Stimulated activated CD4-positive, alpha-beta T cell treated with anti-CD3 and anti-CD28 coated beads, TNF-alpha, amount 100 ng/mL, for 24 hours (primary cell): Measurements from ENCODE around the gene CTPS1.

Source experiments
- DNase-seq, 3 experiments: peaks; one replicate each; pipeline ENCODE4 v3.0.0-alpha.2; 2020; ENCODE audit warnings: low read depth in 3 of 3

CTPS1 gene, protein sequence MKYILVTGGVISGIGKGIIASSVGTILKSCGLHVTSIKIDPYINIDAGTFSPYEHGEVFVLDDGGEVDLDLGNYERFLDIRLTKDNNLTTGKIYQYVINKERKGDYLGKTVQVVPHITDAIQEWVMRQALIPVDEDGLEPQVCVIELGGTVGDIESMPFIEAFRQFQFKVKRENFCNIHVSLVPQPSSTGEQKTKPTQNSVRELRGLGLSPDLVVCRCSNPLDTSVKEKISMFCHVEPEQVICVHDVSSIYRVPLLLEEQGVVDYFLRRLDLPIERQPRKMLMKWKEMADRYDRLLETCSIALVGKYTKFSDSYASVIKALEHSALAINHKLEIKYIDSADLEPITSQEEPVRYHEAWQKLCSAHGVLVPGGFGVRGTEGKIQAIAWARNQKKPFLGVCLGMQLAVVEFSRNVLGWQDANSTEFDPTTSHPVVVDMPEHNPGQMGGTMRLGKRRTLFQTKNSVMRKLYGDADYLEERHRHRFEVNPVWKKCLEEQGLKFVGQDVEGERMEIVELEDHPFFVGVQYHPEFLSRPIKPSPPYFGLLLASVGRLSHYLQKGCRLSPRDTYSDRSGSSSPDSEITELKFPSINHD

DNA sequence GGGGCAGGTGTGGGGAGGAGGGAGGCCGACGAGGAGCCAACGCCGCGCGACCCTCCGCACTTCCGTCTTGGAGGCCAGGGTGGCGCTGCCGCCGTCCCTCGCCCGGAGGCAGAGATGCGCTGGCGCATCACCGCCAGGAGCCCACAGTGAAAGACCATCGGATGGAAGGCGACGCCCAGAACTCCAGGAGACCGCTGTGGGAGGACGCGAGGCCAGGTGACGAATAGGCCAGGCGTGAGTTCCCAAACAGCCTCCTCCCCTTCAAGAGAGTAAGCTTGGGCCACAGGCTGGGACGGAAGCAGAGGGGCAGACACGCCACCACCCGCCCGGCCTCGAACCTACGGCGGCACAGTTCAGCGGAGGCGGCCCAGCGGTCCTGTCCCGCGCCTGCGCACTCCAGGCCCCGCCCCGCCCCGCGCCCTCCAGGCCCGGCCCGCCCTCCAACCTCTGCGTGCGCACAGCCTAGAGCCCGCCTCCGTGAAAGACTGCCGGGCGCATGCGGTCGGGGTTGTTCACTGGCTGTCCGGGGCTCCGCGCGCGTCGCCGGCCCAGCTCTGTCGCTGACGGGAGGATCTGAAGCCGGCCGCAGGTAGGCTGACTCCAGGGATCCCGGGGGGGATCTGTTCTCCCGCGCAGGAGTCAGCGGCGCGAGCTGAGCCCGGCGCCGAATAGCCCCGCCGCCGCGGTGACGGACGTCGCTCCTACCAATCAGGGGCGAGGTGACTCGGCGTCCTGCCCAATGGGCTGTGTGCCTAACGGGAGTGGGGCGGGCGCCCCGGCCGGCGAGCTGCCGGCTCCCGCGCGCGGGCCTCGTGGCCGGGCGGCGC lies at the start of gene CTPS1:
Gene CTPS1, plus strand, starts transcription at position 456 of the 827 bp plus-strand sequence. CDS start 3,595 bp downstream, outside the sequence.
- DNase-seq = peak; percentile 85 to 94 (median 92)

DNA sequence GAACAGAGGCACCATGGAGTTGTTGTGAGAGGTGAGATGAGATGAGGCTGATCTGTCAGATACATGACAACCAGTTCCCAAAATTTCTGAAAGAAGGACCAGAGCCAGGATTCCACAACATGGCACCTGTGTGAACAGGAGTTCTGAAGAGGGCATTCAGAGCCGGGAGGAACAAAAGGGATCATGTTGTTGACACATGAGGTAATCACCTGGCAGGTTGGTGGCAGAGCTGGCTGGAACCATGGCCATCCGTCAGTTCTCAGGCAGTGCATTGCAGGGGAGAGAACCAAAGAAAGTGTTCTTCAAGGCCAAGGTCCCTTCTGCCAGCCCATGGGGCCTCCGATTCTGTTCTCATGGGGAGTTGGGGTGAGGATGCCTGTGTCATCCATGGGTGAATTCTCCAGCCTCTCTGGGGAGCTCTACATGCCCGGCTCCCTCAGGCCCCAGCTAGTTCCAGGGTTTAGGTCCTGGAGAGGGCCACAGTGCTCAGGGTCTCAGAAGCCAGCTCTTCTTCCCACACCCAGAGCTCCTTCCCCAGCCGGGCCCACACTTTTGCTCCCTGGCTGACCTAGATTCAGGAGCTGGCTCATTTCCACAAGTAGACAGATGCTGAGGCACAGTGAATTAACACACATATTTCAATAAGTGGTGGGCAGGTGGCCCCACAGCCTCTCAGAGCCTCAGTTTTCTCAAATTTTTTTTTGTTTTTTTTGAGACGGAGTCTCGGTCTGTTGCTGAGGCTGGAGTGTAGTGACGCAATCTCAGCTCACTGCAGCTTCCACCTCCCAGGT lies 49.1 kb upstream of the CTPS1 start:
- no peak for DNase-seq

DNA sequence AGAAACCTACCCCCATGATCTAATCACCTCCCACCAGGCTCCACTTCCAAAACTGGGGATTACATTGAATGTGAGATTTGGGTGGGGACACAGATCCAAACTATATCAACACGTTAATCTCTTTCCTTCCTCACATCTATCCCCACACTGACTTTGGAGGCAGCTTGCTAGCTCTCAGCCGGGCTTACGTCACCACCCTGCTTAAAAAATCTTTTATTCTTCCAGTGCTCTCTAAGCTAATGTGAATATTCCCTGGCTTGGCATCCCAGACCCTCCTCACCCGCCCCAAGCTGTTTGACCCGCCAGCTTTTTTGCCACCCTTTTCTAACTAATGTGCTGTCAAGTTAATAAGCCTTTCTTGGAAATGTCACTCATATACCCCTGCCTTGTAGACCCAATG lies 47.9 kb upstream of the CTPS1 start:
- DNase-seq = no peak

DNA sequence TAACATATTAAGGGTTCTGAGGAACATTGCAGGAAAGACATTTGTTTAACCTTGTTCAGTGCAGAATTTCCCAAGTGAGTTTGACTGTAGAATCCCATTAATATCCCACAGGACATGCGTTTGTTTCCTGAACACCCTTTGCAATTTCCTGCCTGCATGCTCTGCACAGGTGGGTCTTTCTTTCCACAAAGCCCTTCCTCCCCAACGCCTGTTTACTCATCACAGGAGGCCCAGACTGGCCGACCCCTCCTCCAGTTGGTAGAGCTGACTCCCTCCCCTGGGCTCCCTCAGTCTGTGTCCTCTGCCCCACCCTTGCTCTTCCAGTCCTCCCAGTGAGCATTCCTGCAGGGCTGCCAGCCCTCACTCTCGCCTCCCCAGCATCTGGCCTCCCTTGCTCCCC lies 47.5 kb upstream of the CTPS1 start:
- DNase-seq = no peak

DNA sequence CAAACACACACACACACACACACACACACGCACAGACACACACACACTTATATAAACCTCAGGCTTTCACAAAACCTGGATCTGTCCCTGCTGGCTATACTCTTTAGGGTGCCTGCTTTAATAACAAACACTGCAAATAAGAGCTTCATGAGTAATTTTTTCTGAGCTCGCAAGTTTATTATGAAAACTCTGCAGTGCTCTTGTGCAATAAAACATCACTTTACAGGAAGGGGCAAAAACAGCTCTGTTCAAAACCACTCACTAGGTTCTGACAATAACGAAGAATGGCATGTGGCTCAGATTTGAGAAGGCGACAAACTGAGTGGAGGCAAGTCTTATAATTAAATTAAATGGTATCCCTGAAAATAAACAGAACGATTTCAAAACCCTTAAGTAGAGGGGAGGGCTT lies 42.6 kb upstream of the CTPS1 start:
- no peak for DNase-seq

DNA sequence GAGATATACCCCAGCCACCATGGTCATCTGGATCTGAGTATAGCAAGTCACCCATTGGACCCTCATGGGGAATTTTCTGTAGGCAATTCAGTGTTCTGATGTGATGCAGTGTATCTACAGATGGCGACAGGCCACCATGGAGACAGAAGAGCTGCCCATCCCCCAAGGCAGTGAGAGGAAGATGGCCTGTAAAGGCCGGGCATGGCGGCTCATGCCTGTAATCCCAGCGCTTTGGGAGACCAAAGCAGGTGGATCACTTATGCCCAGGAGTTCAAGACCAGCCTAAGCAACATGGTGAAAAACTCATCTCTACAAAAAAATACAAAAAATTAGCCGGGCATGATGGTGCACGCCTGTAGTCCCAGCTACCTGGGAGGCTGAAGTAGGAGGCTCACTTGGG lies 41.1 kb upstream of the CTPS1 start:
- no peak for DNase-seq

DNA sequence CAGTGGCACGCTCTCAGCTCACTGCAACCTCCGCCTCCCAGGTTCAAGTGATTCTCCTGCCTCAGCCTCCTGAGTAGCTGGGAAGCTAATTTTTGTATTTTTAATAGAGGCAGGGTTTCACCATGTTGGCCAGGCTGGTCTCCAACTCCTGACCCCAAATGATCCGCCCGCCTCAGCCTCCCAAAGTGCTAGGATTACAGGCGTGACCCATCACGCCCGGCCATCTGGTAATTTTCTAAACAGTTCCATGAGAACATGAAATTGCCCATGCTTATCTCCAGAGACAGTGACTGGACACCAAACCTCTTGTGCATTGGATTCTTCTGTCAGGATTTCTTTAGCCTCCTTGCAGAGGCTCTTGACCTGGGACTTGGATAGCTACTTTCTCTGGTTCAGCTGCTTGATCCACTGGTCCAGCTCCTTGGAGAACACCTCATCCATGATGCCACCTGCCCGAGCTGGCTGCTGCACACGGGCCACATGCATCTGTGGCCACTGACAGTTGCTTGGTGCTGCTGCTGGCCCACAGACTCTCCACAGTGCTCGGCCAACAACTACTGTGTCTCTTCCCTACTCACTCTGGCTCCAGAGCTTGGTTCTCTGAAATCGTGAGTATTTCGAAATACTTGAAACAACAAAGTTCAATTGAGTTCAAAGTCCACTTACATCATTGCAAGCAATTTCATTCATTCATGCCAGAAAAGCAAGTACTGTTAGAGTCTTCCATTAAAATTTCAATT lies 40.0 kb upstream of the CTPS1 start:
- DNase-seq = no peak

DNA sequence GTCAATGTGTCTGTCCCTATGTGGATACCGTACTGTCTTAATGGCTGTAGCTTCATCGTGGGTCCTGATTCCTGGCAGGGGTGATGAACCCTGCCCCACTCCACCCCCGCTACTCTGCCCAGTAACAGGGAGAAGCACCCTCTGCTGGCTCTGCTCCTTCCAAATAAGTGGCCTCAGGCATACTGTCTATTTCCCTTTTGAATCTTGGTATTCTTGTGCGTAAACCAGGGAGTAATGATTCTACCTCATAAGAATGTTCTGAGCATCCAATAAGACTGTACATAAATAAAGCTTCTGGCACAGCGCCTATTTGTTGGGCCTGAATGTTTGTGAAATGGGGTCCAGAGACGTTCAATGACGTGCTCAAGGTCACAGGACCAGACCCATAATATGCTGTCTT lies 35.2 kb upstream of the CTPS1 start:
- no peak for DNase-seq

DNA sequence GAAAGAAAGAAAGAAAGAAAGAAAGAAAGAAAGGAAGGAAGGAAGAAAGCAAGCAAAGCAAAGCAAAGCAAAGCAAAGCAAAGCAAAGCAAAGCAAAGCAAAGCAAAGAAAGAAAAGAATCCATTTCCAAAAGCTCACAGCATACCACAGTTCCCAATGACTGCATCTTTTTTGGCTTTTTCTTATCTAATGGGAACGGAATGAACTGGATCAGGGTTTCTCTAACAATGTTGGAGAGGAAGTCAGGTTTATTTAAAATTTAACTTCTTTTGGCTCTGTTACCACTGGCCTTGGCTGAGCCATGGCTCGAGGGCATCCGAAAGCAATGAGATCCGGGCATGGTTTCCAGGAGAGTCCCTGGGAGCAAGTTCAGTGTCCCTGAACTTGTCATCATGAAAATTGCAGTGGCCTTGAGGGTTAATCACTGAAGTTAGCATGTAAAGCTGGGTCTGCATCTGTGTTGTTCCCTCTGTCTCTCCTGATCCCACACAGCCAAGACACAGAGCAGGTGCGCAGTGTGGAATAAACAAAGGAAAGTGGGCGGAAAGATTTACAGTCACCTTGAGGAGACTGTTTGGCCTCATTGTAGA lies 34.6 kb upstream of the CTPS1 start:
- DNase-seq = no peak

DNA sequence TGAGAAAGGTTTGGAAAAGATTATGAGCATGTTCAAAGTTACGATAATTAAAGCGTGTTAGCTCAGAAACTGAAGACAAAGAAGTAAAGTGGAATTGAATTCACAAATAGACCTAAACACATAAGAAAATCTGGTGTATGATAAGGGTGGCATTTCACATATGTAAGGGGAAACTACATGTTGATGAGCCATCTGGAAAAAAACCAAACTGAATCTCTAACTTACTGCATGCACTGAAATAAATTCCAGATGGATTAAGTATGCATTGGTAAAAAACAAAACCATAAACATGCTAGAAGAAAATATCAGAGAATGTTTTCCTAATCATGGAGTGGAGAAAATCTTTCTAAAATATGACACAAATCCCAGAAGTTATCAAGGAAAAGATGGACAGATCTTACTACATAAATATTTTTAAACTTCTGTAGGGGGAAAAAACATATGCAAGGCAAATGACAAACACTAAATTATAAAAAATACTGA lies 34.0 kb upstream of the CTPS1 start:
- no peak for DNase-seq

DNA sequence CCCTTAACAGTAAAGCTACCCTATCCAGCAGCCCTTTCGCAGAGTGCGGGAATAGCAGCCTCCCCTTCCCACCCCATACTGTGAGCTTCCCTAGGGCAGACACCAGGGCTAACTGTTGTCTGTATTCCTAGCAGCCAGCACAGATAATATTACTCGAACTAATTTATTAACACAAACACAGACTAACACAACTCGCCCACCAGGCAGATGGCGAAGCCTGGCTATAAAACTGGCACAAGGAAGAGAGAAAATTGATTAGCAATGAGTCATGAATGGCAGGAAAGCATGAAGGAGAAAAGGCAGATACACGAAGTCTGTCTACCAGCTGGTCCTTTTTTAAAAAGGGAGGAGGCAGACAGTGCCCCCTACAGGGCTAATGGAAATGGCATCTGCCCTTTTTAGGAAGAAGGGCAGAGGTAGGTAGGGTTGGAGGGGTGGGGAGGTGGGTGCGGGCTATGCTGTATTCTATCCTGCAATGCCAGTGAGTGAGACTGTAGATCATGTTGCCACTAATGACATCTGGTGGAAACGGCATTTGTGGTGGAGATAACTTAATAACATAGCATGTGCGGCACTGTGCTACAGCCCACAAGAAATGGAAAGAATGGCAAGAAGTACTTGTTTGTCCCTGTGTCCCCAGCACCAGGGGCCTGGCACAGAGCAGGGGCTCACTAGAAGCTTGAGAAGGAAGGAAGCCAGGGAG lies 30.6 kb upstream of the CTPS1 start:
- DNase-seq = peak; percentile 9 to 54 (median 27)

DNA sequence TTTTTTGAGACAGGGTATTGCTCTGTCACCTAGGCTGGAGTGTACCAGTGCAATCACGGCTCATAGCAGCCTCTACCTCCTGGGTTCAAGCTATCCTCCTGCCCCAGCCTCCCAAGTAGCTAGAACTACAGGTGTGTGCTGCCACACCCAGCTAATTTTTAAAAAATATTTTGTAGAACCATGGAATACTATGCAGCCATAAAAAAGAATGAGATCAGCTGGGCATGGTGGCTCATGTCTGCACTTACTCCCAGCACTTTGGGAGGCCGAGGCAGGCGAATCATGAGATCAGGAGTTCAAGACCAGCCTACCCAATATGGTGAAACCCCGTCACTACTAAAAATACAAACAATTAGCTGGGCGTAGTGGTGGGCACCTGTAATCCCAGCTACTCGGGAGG lies 29.9 kb upstream of the CTPS1 start:
- no peak for DNase-seq

DNA sequence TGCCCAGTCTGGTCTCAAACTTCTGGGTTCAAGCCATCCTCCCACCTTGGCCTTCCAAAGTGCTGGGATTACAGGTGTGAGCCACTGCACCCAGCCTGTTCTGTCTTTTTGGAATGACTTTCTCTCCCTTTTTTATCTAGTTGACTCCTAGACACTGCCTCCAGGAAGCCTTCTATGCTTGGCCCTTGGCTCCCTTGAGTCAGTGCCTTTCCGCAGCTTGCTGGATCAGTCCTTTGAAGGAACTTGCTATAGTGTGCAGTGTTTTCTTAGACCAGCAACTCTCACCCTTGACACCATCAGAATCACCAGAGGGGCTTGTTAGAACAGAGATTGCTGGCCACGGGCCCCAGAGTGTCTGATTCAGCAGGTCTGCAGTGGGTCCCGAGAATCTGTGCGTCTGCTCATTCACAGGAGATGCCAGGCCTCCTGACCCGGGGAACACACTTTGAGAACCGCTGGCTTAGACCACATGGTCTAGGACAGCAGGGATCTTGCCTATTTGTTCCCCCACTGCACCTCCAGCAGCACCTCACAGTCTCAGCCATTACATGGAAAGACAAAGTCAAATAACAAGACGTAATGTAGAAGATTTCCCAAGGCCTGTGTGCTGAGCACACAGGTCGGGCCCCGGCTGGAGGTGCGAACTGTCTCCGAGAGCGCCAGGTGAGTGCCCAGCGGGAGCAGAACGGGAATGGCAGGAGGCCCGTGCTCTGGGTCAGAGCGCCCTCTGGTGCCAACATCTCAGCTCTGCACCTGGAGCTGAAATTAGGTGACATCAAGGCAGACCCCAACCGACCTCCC lies 27.4 kb upstream of the CTPS1 start:
- DNase-seq = peak; percentile 34 to 62 (median 41)

DNA sequence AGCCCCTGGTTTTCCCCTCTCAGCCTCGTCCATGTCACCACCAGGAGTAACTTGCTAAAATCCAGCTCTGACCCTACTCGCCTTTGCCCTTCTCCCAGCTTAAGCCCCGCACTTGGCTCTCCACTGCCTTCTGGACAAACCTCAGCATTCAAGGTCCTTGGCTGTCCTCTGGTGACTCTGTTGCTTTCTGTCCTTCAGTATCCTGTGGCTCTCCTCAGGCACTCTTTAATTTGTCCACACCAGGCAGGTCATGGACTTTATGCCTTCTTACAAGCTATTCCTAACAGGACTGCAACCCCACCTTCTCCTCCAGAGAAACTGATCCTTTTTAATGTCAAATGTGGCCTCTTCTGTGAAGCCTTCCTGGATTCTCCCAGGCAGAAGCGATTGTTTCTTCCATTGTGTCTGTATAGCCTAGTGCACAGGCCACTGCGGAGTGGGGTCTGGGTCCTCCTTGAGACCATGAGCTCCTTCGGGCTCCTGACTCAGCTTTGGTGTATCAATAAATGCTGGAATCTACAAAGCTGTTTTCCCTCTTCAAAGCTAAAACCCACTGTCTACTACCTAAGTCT lies 26.7 kb upstream of the CTPS1 start:
- DNase-seq = no peak

DNA sequence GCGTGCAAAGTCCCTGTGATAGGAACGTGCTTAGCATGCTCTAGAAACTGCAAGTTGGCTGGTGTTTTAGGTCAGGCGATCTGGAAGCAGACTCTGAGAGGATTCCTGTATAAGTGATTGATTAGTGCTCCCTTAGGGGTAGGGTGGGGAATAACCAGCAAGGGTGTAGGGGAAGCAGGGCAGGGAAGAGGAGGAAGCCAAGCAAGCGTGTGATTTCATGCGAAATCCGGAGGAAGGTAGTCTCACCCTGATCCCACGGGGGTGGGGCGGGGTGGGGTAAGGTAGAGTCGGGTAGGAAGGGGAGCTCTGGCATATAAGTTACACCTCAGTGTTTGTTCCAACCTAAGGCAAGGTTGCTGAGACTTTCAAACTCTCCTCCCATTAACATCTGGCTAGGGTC lies 24.9 kb upstream of the CTPS1 start:
- no peak for DNase-seq

DNA sequence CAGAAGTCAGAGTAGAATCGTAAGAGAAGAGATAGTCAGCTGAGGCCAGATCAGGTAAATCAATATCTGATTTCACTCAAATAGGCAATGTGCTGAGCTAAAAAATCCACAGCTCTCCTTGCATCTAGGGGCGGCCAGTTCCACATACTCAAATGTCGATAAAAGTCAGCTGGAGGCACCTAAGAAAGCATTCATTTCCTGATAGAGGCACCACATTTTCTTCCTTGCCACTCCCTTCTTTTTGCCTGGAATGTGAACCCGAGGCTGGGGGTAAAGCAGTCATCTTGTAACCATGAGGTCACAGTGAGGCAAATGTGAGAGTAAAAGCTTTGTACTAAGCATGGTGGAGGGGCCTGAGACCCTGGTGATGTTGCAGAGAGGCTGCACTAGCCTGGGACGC lies 24.2 kb upstream of the CTPS1 start:
- DNase-seq = no peak

DNA sequence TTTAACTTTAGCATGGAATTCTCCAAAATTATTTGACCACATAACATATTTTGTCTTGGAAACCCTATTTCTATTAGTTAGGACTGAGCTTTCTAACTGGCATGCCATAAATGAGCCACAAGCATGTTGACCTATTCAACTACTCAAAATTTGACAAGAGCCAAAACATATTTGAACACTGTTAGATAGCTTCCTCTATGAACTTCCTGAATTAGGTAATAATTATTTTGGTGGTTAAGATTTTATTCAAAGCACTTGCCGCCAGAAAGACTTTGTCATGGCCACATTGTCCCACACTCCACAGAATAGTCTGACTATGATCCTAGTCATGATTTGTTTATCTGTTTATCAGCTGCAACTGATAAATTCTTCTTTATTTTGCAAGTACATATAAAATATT lies 23.1 kb upstream of the CTPS1 start:
- no peak for DNase-seq

DNA sequence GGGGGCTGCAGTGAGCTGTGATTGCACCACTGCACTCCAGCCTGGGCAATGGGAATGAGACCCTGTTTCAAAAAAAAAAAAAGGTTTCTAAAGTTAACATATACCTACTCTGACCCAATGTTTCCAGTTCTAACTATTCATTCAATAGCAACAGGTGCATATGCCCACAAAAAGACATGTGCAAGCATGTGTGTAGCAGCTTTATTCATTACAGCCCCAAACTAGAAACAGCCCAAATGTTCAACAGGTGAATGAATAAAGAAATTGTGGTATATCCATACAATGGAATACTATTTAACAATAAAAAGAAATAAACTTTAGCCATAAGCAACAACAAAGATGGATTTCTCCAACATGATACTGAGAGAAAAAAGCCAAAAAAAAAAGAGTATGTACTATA lies 21.3 kb upstream of the CTPS1 start:
- no peak for DNase-seq

DNA sequence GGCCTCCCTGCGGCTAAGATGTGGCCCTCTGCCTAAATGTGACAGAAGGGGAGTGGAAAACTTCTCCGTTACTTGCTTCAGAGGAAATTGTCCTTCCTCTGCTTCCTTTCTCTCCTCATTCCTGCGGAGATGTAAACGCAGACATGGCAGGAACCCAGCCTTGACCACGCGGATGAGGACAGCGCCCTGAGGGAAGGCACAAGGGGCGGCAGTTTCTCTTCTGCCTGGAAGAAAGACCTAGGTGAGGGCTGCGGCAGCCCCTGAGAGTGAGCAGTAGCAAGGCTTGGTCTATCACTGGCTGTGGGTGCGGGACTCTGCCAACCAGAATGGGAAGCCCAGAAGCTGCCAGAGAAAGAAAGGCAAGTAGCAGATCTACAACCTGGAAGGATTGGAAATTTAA lies 14.0 kb upstream of the CTPS1 start:
- no peak for DNase-seq
